D721Med (cell line): Measurements from ENCODE around the gene COX8C.
"Not testable (repeated sequence)": the region's sequence is repeated elsewhere in the genome, so short reads cannot be mapped to it uniquely, and the experiment has no call there.

Source experiments
- DNase-seq: peaks from one replicate; pipeline ENCODE4 v3.0.0; 2011; ENCODE audit warnings: low spot score; ENCODE audit not compliant: insufficient read length
- FAIRE-seq: peaks from 2 replicates; lab custom pipeline; 2011; peaks lifted over from hg19 to GRCh38; lab: Jason Lieb, UNC
- CTCF ChIP-seq: IDR thresholded peaks from 2 replicates; pipeline ENCODE4 v1.5.1; 2012; ENCODE audit warnings: mild to moderate bottlenecking, control low read depth; ENCODE audit not compliant: insufficient read depth; ENCODE audit errors: missing control alignments

Gene COX8C

GRCh38 chr14:93369713-93370266 lies 22.8 kb downstream of the COX8C start:
- TF ChIP-seq CTCF: no peak
- DNase-seq (no peak), FAIRE-seq (no peak)

- DNase-seq (no peak), FAIRE-seq (no peak)
- TF ChIP-seq CTCF: no peak
Observed at GRCh38 chr14:93375673-93376156, 28.7 kb downstream of the COX8C start.

GRCh38 chr14:93379831-93380230 lies 32.8 kb downstream of the COX8C start:
- FAIRE-seq: no peak
- TF ChIP-seq CTCF: no peak
- no peak for DNase-seq

- FAIRE-seq (no peak), DNase-seq (no peak)
- TF ChIP-seq CTCF: no peak
Observed at GRCh38 chr14:93381644-93382043, 34.7 kb downstream of the COX8C start.

GRCh38 chr14:93384256-93384655 lies 37.3 kb downstream of the COX8C start:
- FAIRE-seq, DNase-seq: not testable (repeated sequence)

- TF ChIP-seq CTCF: no peak
- DNase-seq (no peak), FAIRE-seq (no peak)
Observed at GRCh38 chr14:93395231-93395630, 48.2 kb downstream of the COX8C start.

- TF ChIP-seq CTCF: no peak
- DNase-seq: no peak
- FAIRE-seq: no peak
Observed at GRCh38 chr14:93396456-93396855, 49.5 kb downstream of the COX8C start.
